ENCODE results near the gene STAG1. TPM values are rescaled to one million over a fixed set of nuclear protein-coding genes. Genes with fewer than 3 reads are reported as not detected.

The STAG1 gene
- total RNA-seq, 1 donor from 2014 or later = 53.9 TPM

DNA sequence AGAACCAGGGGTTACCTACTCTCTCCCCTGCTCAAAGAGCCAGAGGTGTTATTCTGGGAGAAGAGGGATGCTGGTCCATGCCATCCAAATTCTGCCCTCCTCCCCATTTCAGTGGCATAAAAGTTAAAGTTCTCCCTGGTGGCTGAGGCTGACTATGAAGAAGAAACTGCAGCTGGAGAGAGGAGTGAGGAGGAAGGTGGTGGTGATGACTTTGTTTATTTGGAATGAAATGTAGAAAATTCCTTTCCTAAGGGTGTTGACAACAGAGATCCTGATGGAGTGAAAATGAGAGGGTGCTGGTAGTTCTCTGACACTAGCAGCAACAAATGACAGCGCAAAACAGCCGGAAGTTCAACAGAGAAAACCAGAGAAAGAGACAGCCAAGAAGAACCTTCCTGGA lies 401.6 kb downstream of the STAG1 start:
- TF ChIP-seq, protein P1, sequence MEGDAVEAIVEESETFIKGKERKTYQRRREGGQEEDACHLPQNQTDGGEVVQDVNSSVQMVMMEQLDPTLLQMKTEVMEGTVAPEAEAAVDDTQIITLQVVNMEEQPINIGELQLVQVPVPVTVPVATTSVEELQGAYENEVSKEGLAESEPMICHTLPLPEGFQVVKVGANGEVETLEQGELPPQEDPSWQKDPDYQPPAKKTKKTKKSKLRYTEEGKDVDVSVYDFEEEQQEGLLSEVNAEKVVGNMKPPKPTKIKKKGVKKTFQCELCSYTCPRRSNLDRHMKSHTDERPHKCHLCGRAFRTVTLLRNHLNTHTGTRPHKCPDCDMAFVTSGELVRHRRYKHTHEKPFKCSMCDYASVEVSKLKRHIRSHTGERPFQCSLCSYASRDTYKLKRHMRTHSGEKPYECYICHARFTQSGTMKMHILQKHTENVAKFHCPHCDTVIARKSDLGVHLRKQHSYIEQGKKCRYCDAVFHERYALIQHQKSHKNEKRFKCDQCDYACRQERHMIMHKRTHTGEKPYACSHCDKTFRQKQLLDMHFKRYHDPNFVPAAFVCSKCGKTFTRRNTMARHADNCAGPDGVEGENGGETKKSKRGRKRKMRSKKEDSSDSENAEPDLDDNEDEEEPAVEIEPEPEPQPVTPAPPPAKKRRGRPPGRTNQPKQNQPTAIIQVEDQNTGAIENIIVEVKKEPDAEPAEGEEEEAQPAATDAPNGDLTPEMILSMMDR (IDR thresholded peaks at IDR 0.05) = no peak
- H3K36me3 Mint-ChIP-seq (ENCODE audit: unreplicated experiment) = peaks cover 21% of the 10 kb centered on the region
- no peak overlapping the region for H3K4me3 Mint-ChIP-seq (ENCODE audit: unreplicated experiment)
- H3K9me3 Mint-ChIP-seq (ENCODE audit: unreplicated experiment) = peaks cover 4% of the 10 kb centered on the region
- H3K27me3 Mint-ChIP-seq (ENCODE audit: unreplicated experiment) = no peaks in the 10 kb centered on the region
- peak overlapping the region; percentile 72 for H3K27ac Mint-ChIP-seq (ENCODE audit: unreplicated experiment)
- DNase-seq (ENCODE audit: extremely low spot score, unreplicated experiment) = no peak
- peaks cover 13% of the 10 kb centered on the region for H3K4me1 Mint-ChIP-seq (ENCODE audit: unreplicated experiment)

GRCh38 chr3:136350132-136350531 lies 402.0 kb downstream of the STAG1 start:
- no peaks in the 10 kb centered on the region for H3K9me3 Mint-ChIP-seq (ENCODE audit: unreplicated experiment)
- peaks cover 18% of the 10 kb centered on the region for H3K36me3 Mint-ChIP-seq (ENCODE audit: unreplicated experiment)
- no peak overlapping the region for H3K4me3 Mint-ChIP-seq (ENCODE audit: unreplicated experiment)
- peak overlapping the region; percentile 72 for H3K27ac Mint-ChIP-seq (ENCODE audit: unreplicated experiment)
- TF ChIP-seq, protein P1 (IDR thresholded peaks at IDR 0.05) = no peak
- DNase-seq (ENCODE audit: extremely low spot score, unreplicated experiment) = no peak
- H3K4me1 Mint-ChIP-seq (ENCODE audit: unreplicated experiment) = peaks cover 13% of the 10 kb centered on the region
- no peaks in the 10 kb centered on the region for H3K27me3 Mint-ChIP-seq (ENCODE audit: unreplicated experiment)

- no peak for DNase-seq (ENCODE audit: extremely low spot score, unreplicated experiment)
- no peaks in the 10 kb centered on the region for H3K9me3 Mint-ChIP-seq (ENCODE audit: unreplicated experiment)
- no peak overlapping the region for H3K4me3 Mint-ChIP-seq (ENCODE audit: unreplicated experiment)
Observed at GRCh38 chr3:136346486-136346885, 405.7 kb downstream of the STAG1 start.

GRCh38 chr3:136343873-136344555 lies 408.2 kb downstream of the STAG1 start:
- Mint-ChIP-seq H3K4me1 (ENCODE audit: unreplicated experiment) (peaks cover 12% of the 10 kb centered on the region), H3K9me3 (ENCODE audit: unreplicated experiment) (no peaks in the 10 kb centered on the region), H3K27ac (ENCODE audit: unreplicated experiment) (peak overlapping the region; percentile 57), H3K4me3 (ENCODE audit: unreplicated experiment) (no peak overlapping the region), H3K27me3 (ENCODE audit: unreplicated experiment) (no peaks in the 10 kb centered on the region), H3K36me3 (ENCODE audit: unreplicated experiment) (peaks cover 36% of the 10 kb centered on the region)
- TF ChIP-seq, protein P1 (IDR thresholded peaks at IDR 0.05) = no peak
- DNase-seq (ENCODE audit: extremely low spot score, unreplicated experiment) = no peak

More at GRCh38 chr3:136346486-136346885, 405.7 kb downstream of the STAG1 start:
- Mint-ChIP-seq H3K27me3 (ENCODE audit: unreplicated experiment) (no peaks in the 10 kb centered on the region), H3K4me1 (ENCODE audit: unreplicated experiment) (peaks cover 25% of the 10 kb centered on the region), H3K36me3 (ENCODE audit: unreplicated experiment) (peaks cover 20% of the 10 kb centered on the region), H3K27ac (ENCODE audit: unreplicated experiment) (no peak overlapping the region)
- TF ChIP-seq, protein P1 (IDR thresholded peaks at IDR 0.05) = no peak

GRCh38 chr3:136343446-136343845 lies 408.7 kb downstream of the STAG1 start:
- Mint-ChIP-seq H3K4me1 (ENCODE audit: unreplicated experiment) (peaks cover 12% of the 10 kb centered on the region), H3K27ac (ENCODE audit: unreplicated experiment) (peak overlapping the region; percentile 57), H3K9me3 (ENCODE audit: unreplicated experiment) (no peaks in the 10 kb centered on the region), H3K4me3 (ENCODE audit: unreplicated experiment) (no peak overlapping the region), H3K27me3 (ENCODE audit: unreplicated experiment) (no peaks in the 10 kb centered on the region), H3K36me3 (ENCODE audit: unreplicated experiment) (peaks cover 39% of the 10 kb centered on the region)
- no peak for DNase-seq (ENCODE audit: extremely low spot score, unreplicated experiment)
- TF ChIP-seq, protein P1 (IDR thresholded peaks at IDR 0.05) = no peak
